Erythroblast (primary cell): ENCODE measurements around the gene ACOT6.

Experiments used
- GATA1 ChIP-seq: IDR thresholded peaks from 2 replicates; pipeline ENCODE4 v1.6.1; 2011; ENCODE audit warnings: low read depth, mild to moderate bottlenecking, control low read depth, low read length, moderate library complexity
- POLR2A ChIP-seq: IDR thresholded peaks from 2 replicates; pipeline ENCODE4 v1.6.1; 2011; ENCODE audit warnings: mild to moderate bottlenecking, low read length

GRCh38 chr14:73661872-73662271 is 49.6 kb downstream of the ACOT6 start:
- TF ChIP-seq POLR2A (no peak), GATA1 (no peak)
